Measurements from ENCODE around the gene MVP.

- no peak for TF ChIP-seq CTCF (IDR thresholded peaks at IDR 0.05)
- TF ChIP-seq EZH2phosphoT487 (IDR thresholded peaks at IDR 0.05), result no peak
Measured at GRCh38 chr16:29849505-29849904, 29.2 kb downstream of the MVP start.
